A549 (cell line): ENCODE results near the gene RXRA.

Source experiments
- CBX8 ChIP-seq: fragments of 200-600 bp; sonication (generic); IDR thresholded peaks from 2 replicates; pipeline ENCODE4 v1.6.1; 2016
- CTCF ChIP-seq: fragments of >200 bp; sonication (Bioruptor Twin); formaldehyde crosslinking; IDR thresholded peaks from 3 replicates; pipeline ENCODE4 v1.5.1; 2016
- ELK1 ChIP-seq: fragments of 150-350 bp; IDR thresholded peaks from 2 replicates; pipeline ENCODE4 v1.6.1; 2014; ENCODE audit warnings: low read depth, mild to moderate bottlenecking, low read length
- EP300 ChIP-seq, 2 experiments: fragments of >200 bp; sonication (Bioruptor Twin); formaldehyde crosslinking; IDR thresholded peaks; 2 replicates in 1 of 2; 3 replicates in 1 of 2; pipeline ENCODE4 v1.6.1; 2016 to 2017
- HDAC2 ChIP-seq: fragments of 200-600 bp; sonication (generic); IDR thresholded peaks from 2 replicates; pipeline ENCODE4 v1.6.1; 2016
- HMGXB4 ChIP-seq: fragments of 250-450 bp; sonication (Bioruptor Pico); IDR thresholded peaks from 2 replicates; pipeline ENCODE4 v1.5.0; 2021; ENCODE audit warnings: mild to moderate bottlenecking, moderate library complexity, borderline replicate concordance
- MAX ChIP-seq: IDR thresholded peaks from 2 replicates; pipeline ENCODE4 v1.6.1; 2012
- MAZ ChIP-seq: fragments of 150-350 bp; IDR thresholded peaks from 2 replicates; pipeline ENCODE4 v1.6.1; 2014; ENCODE audit warnings: antibody characterized with exemption, low read depth, low read length, borderline replicate concordance
- POLR2A ChIP-seq: IDR thresholded peaks from 2 replicates; pipeline ENCODE4 v1.6.1; 2012; ENCODE audit warnings: mild to moderate bottlenecking, low read length
- POLR2AphosphoS2 ChIP-seq: conservative IDR thresholded peaks from 2 replicates; pipeline ENCODE4 v1.6.1; 2012; ENCODE audit warnings: low read length, improper control_type of control experiment, inconsistent platforms
- RAD21 ChIP-seq, 2 experiments: fragments of >200 bp in 1 of 2; sonication (Bioruptor Twin) in 1 of 2; formaldehyde crosslinking in 1 of 2; IDR thresholded peaks in 1 of 2; conservative IDR thresholded peaks in 1 of 2; 2 replicates in 1 of 2; 3 replicates in 1 of 2; pipeline ENCODE4 v1.6.1; 2012 to 2018; ENCODE audit warnings: inconsistent platforms in 1 of 2
- REST ChIP-seq: fragments of 200-600 bp; sonication (generic); IDR thresholded peaks from 2 replicates; pipeline ENCODE4 v1.6.1; 2016; ENCODE audit warnings: antibody characterized with exemption, mild to moderate bottlenecking, moderate library complexity
- SMC3 ChIP-seq: fragments of >200 bp; sonication (Bioruptor Twin); formaldehyde crosslinking; IDR thresholded peaks from 3 replicates; pipeline ENCODE4 v1.6.1; 2018; ENCODE audit warnings: inconsistent platforms
- ZSCAN20 ChIP-seq: fragments of 250-450 bp; sonication (Bioruptor Pico); IDR thresholded peaks from 2 replicates; pipeline ENCODE4 v1.8.0; 2022; ENCODE audit warnings: mild to moderate bottlenecking, moderate library complexity

- no peak for TF ChIP-seq RAD21 (conservative IDR thresholded peaks at IDR 0.05 in 1 of 2, IDR thresholded peaks at IDR 0.05 in 1 of 2)
- no peak for TF ChIP-seq MAZ
- TF ChIP-seq CTCF = no peak
- TF ChIP-seq ELK1 = no peak
- TF ChIP-seq REST = no peak
- no peak for TF ChIP-seq POLR2A
- TF ChIP-seq HDAC2 = no peak
- peak; percentile 91 for TF ChIP-seq MAX
- TF ChIP-seq ZSCAN20 (CRISPR knock-in tag) = no peak
- no peak for TF ChIP-seq CBX8
- TF ChIP-seq SMC3 = peak; percentile 37
- TF ChIP-seq EP300 (IDR thresholded peaks at IDR 0.05) = peak; percentile 68 to 87; a peak in 3 of 5 replicates
- no peak for TF ChIP-seq POLR2AphosphoS2
- no peak for TF ChIP-seq HMGXB4 (CRISPR knock-in tag)
Observed at GRCh38 chr9:134379831-134380365, 53.6 kb downstream of the RXRA start.
